ENCODE measurements around the gene TDRD6. TPM values are rescaled to one million over a fixed set of nuclear protein-coding genes. Genes with fewer than 3 reads are reported as not detected.

Gene TDRD6
- total RNA-seq, 2 experiments from 2014 or later: not detected

- H3K27ac Mint-ChIP-seq: no peak overlapping the region
- ChIA-PET POLR2A (interaction anchor here (0.6 kb wide), 1 partner anchor 380 kb away, joined by 3 read pairs; no protein-coding TSS in a partner anchor), CTCF (no interaction called here)
- no peaks in the 10 kb centered on the region for H3K9me3 Mint-ChIP-seq (ENCODE audit: insufficient read depth)
- ATAC-seq: no peak
- no peak for DNase-seq
- H3K36me3 Mint-ChIP-seq (ENCODE audit: low read depth): peaks cover 2% of the 10 kb centered on the region
- H3K4me3 Mint-ChIP-seq: peak overlapping the region; percentile 66
- H3K4me1 Mint-ChIP-seq (ENCODE audit: low read depth): peaks cover 15% of the 10 kb centered on the region
- H3K27me3 Mint-ChIP-seq (ENCODE audit: low read depth): peaks cover 38% of the 10 kb centered on the region
Observed at GRCh38 chr6:46653439-46654195, 34.1 kb upstream of the TDRD6 start.

- ATAC-seq: no peak
- no peaks in the 10 kb centered on the region for H3K9me3 Mint-ChIP-seq (ENCODE audit: insufficient read depth)
- CTCF ChIA-PET: no interaction called here
- peaks cover 15% of the 10 kb centered on the region for H3K4me1 Mint-ChIP-seq (ENCODE audit: low read depth)
- H3K36me3 Mint-ChIP-seq (ENCODE audit: low read depth): peaks cover 2% of the 10 kb centered on the region
- H3K4me3 Mint-ChIP-seq: no peak overlapping the region
- peaks cover 33% of the 10 kb centered on the region for H3K27me3 Mint-ChIP-seq (ENCODE audit: low read depth)
- DNase-seq: no peak
- H3K27ac Mint-ChIP-seq: no peak overlapping the region
- POLR2A ChIA-PET: no interaction called here
Observed at GRCh38 chr6:46655803-46656202, 31.9 kb upstream of the TDRD6 start.

- no peak overlapping the region for H3K4me3 Mint-ChIP-seq
- H3K27ac Mint-ChIP-seq: no peak overlapping the region
- ATAC-seq: no peak
- ChIA-PET CTCF (interaction anchor here (1.3 kb wide), 1 partner anchor 9 kb away, joined by 3 read pairs; no protein-coding TSS in a partner anchor), POLR2A (no interaction called here)
- H3K36me3 Mint-ChIP-seq (ENCODE audit: low read depth): peaks cover under 1% of the 10 kb centered on the region
- peaks cover 7% of the 10 kb centered on the region for H3K4me1 Mint-ChIP-seq (ENCODE audit: low read depth)
- DNase-seq: no peak
- H3K27me3 Mint-ChIP-seq (ENCODE audit: low read depth): peaks cover 23% of the 10 kb centered on the region
- no peaks in the 10 kb centered on the region for H3K9me3 Mint-ChIP-seq (ENCODE audit: insufficient read depth)
Observed at GRCh38 chr6:46657642-46658041, 30.0 kb upstream of the TDRD6 start.

- Mint-ChIP-seq H3K36me3 (ENCODE audit: low read depth) (no peaks in the 10 kb centered on the region), H3K4me3 (no peak overlapping the region), H3K4me1 (ENCODE audit: low read depth) (no peaks in the 10 kb centered on the region), H3K9me3 (ENCODE audit: insufficient read depth) (no peaks in the 10 kb centered on the region), H3K27me3 (ENCODE audit: low read depth) (peaks cover 5% of the 10 kb centered on the region), H3K27ac (no peak overlapping the region)
- ATAC-seq (no peak), DNase-seq (no peak)
- POLR2A ChIA-PET: interaction anchor here (0.7 kb wide), 1 partner anchor 1152 kb away, joined by 3 read pairs; no protein-coding TSS in a partner anchor
- CTCF ChIA-PET: no interaction called here
Observed at GRCh38 chr6:46661483-46661882, 26.2 kb upstream of the TDRD6 start.

GRCh38 chr6:46667377-46667776 is 20.3 kb upstream of the TDRD6 start:
- no peaks in the 10 kb centered on the region for H3K36me3 Mint-ChIP-seq (ENCODE audit: low read depth)
- no peak overlapping the region for H3K4me3 Mint-ChIP-seq
- H3K9me3 Mint-ChIP-seq (ENCODE audit: insufficient read depth): no peaks in the 10 kb centered on the region
- ATAC-seq (no peak), DNase-seq (no peak)
- H3K4me1 Mint-ChIP-seq (ENCODE audit: low read depth): no peaks in the 10 kb centered on the region
- ChIA-PET CTCF (no interaction called here), POLR2A (no interaction called here)
- no peaks in the 10 kb centered on the region for H3K27me3 Mint-ChIP-seq (ENCODE audit: low read depth)
- no peak overlapping the region for H3K27ac Mint-ChIP-seq

- ATAC-seq (no peak), DNase-seq (no peak)
- Mint-ChIP-seq H3K36me3 (ENCODE audit: low read depth) (no peaks in the 10 kb centered on the region), H3K9me3 (ENCODE audit: insufficient read depth) (no peaks in the 10 kb centered on the region), H3K27ac (no peak overlapping the region), H3K27me3 (ENCODE audit: low read depth) (no peaks in the 10 kb centered on the region), H3K4me3 (no peak overlapping the region), H3K4me1 (ENCODE audit: low read depth) (no peaks in the 10 kb centered on the region)
- ChIA-PET CTCF (interaction anchor here (0.6 to 1.1 kb wide), 2 partner anchors 17 to 296 kb away, joined by 3 read pairs; no protein-coding TSS in a partner anchor), POLR2A (no interaction called here)
Observed at GRCh38 chr6:46674410-46674809, 13.3 kb upstream of the TDRD6 start.

GRCh38 chr6:46676604-46677313 is 10.9 kb upstream of the TDRD6 start:
- no peak for DNase-seq
- H3K27me3 Mint-ChIP-seq (ENCODE audit: low read depth): peaks cover 2% of the 10 kb centered on the region
- no peaks in the 10 kb centered on the region for H3K36me3 Mint-ChIP-seq (ENCODE audit: low read depth)
- no peak overlapping the region for H3K4me3 Mint-ChIP-seq
- no peaks in the 10 kb centered on the region for H3K9me3 Mint-ChIP-seq (ENCODE audit: insufficient read depth)
- ChIA-PET CTCF (no interaction called here), POLR2A (no interaction called here)
- no peak for ATAC-seq
- no peaks in the 10 kb centered on the region for H3K4me1 Mint-ChIP-seq (ENCODE audit: low read depth)
- H3K27ac Mint-ChIP-seq: no peak overlapping the region

GRCh38 chr6:46677314-46677654 is 10.4 kb upstream of the TDRD6 start:
- Mint-ChIP-seq H3K4me3 (no peak overlapping the region), H3K9me3 (ENCODE audit: insufficient read depth) (no peaks in the 10 kb centered on the region), H3K27me3 (ENCODE audit: low read depth) (peaks cover 2% of the 10 kb centered on the region)

GRCh38 chr6:46684771-46685170 is 2.9 kb upstream of the TDRD6 start:
- no peaks in the 10 kb centered on the region for H3K9me3 Mint-ChIP-seq (ENCODE audit: insufficient read depth)
- peaks cover 2% of the 10 kb centered on the region for H3K27me3 Mint-ChIP-seq (ENCODE audit: low read depth)
- no peak overlapping the region for H3K4me3 Mint-ChIP-seq
- no peak overlapping the region for H3K27ac Mint-ChIP-seq
- no peak for ATAC-seq
- ChIA-PET CTCF (no interaction called here), POLR2A (no interaction called here)
- no peaks in the 10 kb centered on the region for H3K36me3 Mint-ChIP-seq (ENCODE audit: low read depth)
- DNase-seq: no peak
- no peaks in the 10 kb centered on the region for H3K4me1 Mint-ChIP-seq (ENCODE audit: low read depth)

More at GRCh38 chr6:46677314-46677654, 10.4 kb upstream of the TDRD6 start:
- ChIA-PET CTCF (no interaction called here), POLR2A (no interaction called here)
- Mint-ChIP-seq H3K36me3 (ENCODE audit: low read depth) (no peaks in the 10 kb centered on the region), H3K27ac (no peak overlapping the region), H3K4me1 (ENCODE audit: low read depth) (no peaks in the 10 kb centered on the region)
- DNase-seq (no peak), ATAC-seq (no peak)

GRCh38 chr6:46688117-46688965 is 656 bp downstream of the TDRD6 start:
- H3K27ac Mint-ChIP-seq: no peak overlapping the region
- ATAC-seq (no peak), DNase-seq (no peak)
- H3K36me3 Mint-ChIP-seq (ENCODE audit: low read depth): no peaks in the 10 kb centered on the region
- no peak overlapping the region for H3K4me3 Mint-ChIP-seq
- ChIA-PET CTCF (no interaction called here), POLR2A (no interaction called here)
- H3K27me3 Mint-ChIP-seq (ENCODE audit: low read depth): no peaks in the 10 kb centered on the region
- no peaks in the 10 kb centered on the region for H3K9me3 Mint-ChIP-seq (ENCODE audit: insufficient read depth)
- no peaks in the 10 kb centered on the region for H3K4me1 Mint-ChIP-seq (ENCODE audit: low read depth)

GRCh38 chr6:46688966-46689335 is 1.3 kb downstream of the TDRD6 start:
- no peak overlapping the region for H3K4me3 Mint-ChIP-seq
- DNase-seq (no peak), ATAC-seq (no peak)
- no peak overlapping the region for H3K27ac Mint-ChIP-seq
- ChIA-PET POLR2A (no interaction called here), CTCF (no interaction called here)
- no peaks in the 10 kb centered on the region for H3K36me3 Mint-ChIP-seq (ENCODE audit: low read depth)
- H3K4me1 Mint-ChIP-seq (ENCODE audit: low read depth): no peaks in the 10 kb centered on the region
- no peaks in the 10 kb centered on the region for H3K9me3 Mint-ChIP-seq (ENCODE audit: insufficient read depth)
- peaks cover 2% of the 10 kb centered on the region for H3K27me3 Mint-ChIP-seq (ENCODE audit: low read depth)

GRCh38 chr6:46689657-46690056 is 2.0 kb downstream of the TDRD6 start:
- Mint-ChIP-seq H3K4me1 (ENCODE audit: low read depth) (no peaks in the 10 kb centered on the region), H3K27me3 (ENCODE audit: low read depth) (peaks cover 2% of the 10 kb centered on the region), H3K9me3 (ENCODE audit: insufficient read depth) (no peaks in the 10 kb centered on the region), H3K4me3 (no peak overlapping the region), H3K36me3 (ENCODE audit: low read depth) (no peaks in the 10 kb centered on the region), H3K27ac (no peak overlapping the region)
- CTCF ChIA-PET: no interaction called here
- DNase-seq (no peak), ATAC-seq (no peak)
- POLR2A ChIA-PET: no interaction called here

All from activated CD8-positive, alpha-beta T cell treated with anti-CD3 and anti-CD28 coated beads, Interleukin-2, amount 10 ng/mL, durations not matched to agents 7 days and 5 days (primary cell).